Fibroblast of skin of back (primary cell): ENCODE data around the gene TANC1.

Experiments used
- DNase-seq: peaks from one replicate; pipeline ENCODE4 v3.0.0-alpha.2; 2013

The TANC1 gene

GRCh38 chr2:158962074-158962473 lies 6.4 kb upstream of the TANC1 start:
- DNase-seq = no peak

GRCh38 chr2:158963071-158963470 lies 5.4 kb upstream of the TANC1 start:
- no peak for DNase-seq

GRCh38 chr2:158965107-158965506 lies 3.3 kb upstream of the TANC1 start:
- no peak for DNase-seq

GRCh38 chr2:158965641-158966040 lies 2.8 kb upstream of the TANC1 start:
- DNase-seq = peak; percentile 58

GRCh38 chr2:158966312-158966711 lies 2.1 kb upstream of the TANC1 start:
- DNase-seq = no peak

GRCh38 chr2:158967114-158967730 lies 1.2 kb upstream of the TANC1 start:
- no peak for DNase-seq

- DNase-seq = peak; percentile 77
These were observed 577 bp upstream of the TANC1 start for GRCh38 chr2:158967731-158968395.

GRCh38 chr2:158969162-158969714 lies 798 bp downstream of the TANC1 start:
- no peak for DNase-seq

GRCh38 chr2:158969715-158970240 lies 1.3 kb downstream of the TANC1 start:
- DNase-seq = peak; percentile 35

- DNase-seq = peak; percentile 35
These were observed 1.9 kb downstream of the TANC1 start for GRCh38 chr2:158970241-158970751.

- peak; percentile 48 for DNase-seq
These were observed 4.9 kb downstream of the TANC1 start for GRCh38 chr2:158973116-158973956.

- no peak for DNase-seq
These were observed 7.0 kb downstream of the TANC1 start for GRCh38 chr2:158975271-158975921.

- DNase-seq = no peak
These were observed 11.3 kb downstream of the TANC1 start for GRCh38 chr2:158979772-158980171.

GRCh38 chr2:158984604-158985135 lies 16.2 kb downstream of the TANC1 start:
- DNase-seq = no peak

- no peak for DNase-seq
These were observed 20.1 kb downstream of the TANC1 start for GRCh38 chr2:158988501-158988900.

GRCh38 chr2:158989165-158989564 lies 20.7 kb downstream of the TANC1 start:
- no peak for DNase-seq

GRCh38 chr2:158990397-158991214 lies 22.2 kb downstream of the TANC1 start:
- peak; percentile 87 for DNase-seq

GRCh38 chr2:158993030-158993429 lies 24.6 kb downstream of the TANC1 start:
- DNase-seq = no peak

GRCh38 chr2:158993721-158994587 lies 25.5 kb downstream of the TANC1 start:
- no peak for DNase-seq
